Measurements from ENCODE around the gene HSPA12A.

The HSPA12A gene

GRCh38 chr10:116690356-116691322, 51.7 kb downstream of the HSPA12A start:
- DNase-seq (ENCODE audit: low read depth in 3 of 3), result no peak

- no peak for DNase-seq (ENCODE audit: low read depth in 3 of 3)
These were observed 52.6 kb downstream of the HSPA12A start for GRCh38 chr10:116689744-116690143.

DNA sequence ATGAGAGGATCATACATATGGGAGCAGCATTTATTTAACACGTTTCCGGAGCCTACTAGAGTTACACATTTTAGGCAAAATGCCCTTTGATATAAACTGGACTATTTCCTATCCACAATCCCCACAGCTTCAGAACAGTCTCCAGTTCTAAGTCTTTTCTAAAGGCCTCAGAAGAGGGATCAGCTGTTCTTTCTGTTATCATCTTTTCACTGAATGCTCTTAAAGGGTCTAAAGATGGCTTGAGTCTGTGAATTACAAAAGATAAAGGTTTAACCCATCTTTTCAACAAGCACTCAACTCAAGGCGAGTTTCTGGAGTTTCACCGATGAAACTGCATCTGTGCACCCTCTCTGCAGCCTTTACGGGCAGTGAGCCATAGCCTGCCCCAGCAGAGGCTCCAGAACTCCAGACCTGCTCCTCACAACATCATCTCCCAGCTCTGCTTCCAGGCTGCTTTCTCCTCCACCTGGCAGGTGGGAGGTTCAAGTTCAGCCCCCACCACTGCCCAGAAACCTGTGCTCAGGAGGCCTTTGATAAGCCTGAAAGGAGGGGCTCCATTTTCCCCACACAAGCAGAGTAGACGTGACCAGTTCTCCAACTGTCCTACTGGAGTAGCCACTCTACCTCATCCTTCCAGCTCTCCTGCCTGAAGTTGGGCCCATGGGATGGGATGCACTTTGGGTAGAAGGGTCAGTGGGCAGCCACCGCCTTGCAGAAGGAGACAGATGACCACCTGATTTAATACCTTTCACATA, 53.4 kb downstream of the HSPA12A start:
- DNase-seq (ENCODE audit: low read depth in 3 of 3), result no peak

- DNase-seq (ENCODE audit: low read depth in 3 of 3), result no peak
These were observed 54.1 kb downstream of the HSPA12A start for GRCh38 chr10:116688241-116688711.

GRCh38 chr10:116687633-116688032, 54.7 kb downstream of the HSPA12A start:
- DNase-seq (ENCODE audit: low read depth in 3 of 3), result no peak

DNA sequence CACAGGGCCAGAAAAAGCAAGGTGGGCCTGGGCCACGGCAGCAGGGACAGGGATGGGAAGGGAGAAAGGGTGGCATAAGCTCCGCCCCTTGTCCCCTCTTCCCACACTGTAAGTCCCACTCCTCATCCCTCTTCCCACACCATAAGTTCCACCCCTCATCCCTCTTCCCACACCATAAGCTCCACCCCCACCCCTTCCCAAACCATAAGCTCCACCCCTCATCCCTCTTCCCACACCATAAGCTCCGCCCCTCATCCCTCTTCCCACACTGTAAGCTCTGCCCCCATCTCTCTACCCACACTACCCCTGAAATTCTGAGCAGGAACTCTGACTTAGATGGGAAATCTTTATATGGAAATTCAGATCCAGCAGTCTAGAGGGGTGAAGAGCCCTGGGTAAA, 55.7 kb downstream of the HSPA12A start:
- DNase-seq (ENCODE audit: low read depth in 3 of 3), result no peak

DNA sequence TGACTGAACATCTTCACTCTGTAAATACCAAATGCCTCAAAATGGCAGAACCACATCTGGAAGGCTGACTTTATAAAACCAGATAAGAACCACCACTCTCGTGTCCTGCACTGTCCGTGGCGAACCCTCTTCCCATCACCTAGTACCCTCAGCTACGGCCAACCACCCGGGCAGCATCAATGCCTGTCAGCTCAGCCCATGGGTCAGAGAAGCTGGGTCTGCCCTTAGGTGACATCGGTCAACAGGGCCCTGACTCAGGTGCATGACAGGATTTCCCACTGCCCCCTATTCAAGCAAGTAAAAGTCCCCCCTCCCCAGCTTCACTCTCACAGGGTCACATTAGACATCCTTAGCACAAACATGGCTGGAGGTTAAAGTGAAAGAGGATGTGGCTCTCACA, 56.6 kb downstream of the HSPA12A start:
- no peak for DNase-seq (ENCODE audit: low read depth in 3 of 3)

DNA sequence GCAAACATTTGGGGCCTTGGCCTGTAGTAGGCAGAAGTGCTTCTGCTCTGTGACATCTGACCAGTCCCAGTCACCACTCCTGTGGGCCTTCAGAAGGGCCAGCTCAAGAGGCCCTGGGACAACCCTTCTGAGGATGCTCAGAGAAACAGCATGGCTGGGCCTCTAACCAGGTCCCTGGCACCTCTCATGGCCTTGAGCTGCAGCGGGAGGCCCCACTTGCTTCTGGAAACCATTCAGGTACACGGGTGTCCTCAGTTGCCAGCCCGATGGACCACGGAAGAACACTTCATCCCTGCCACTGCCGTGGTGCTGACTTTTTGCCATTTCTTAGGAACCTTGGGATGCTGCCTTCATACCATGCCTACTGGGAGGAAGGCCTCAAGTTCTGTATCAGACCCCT, 57.6 kb downstream of the HSPA12A start:
- DNase-seq (ENCODE audit: low read depth in 3 of 3), result no peak

DNA sequence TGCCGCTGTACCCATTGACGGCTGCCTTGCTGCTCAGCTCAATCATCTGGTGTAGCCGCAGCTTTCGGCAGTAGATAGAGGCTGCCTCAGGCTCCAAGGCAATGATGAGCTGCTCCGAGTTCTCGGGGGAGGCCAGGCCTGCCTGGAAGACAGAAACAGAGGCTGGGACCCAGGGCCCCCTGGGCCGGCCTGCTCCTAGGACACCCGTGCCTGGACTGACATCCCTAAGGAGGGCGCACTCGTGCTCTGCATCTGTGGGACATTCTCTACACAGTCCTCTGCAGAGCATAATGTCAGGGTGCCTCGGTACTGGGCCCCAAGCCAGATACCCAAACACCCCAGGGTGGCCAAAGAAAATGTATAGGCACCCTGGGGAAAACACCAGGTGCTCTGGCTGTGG, 58.5 kb downstream of the HSPA12A start:
- DNase-seq (ENCODE audit: low read depth in 3 of 3), result no peak

- DNase-seq (ENCODE audit: low read depth in 3 of 3), result no peak
These were observed 59.2 kb downstream of the HSPA12A start for GRCh38 chr10:116683166-116683565.

- no peak for DNase-seq (ENCODE audit: low read depth in 3 of 3)
These were observed 63.0 kb downstream of the HSPA12A start for GRCh38 chr10:116679351-116679750.

DNA sequence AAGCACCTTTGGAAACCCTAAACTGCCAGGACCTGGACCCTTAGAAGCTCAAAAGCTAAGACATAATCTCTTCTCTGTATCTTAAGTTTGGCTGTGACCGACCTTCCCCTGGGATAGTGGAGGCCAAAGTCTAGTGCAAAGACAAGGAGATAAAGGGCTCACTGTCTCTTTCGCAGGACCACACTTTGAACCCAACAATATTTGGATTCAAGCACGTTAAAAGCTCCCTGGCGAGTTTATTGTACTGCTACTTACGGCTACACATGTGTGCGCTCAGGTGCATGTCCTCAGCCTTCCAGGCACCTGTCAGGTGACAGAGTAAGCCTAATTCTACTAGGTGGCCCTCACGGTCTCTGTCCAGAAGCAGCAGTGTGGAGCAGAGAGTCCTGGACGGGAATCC, 65.7 kb downstream of the HSPA12A start:
- no peak for DNase-seq (ENCODE audit: low read depth in 3 of 3)

GRCh38 chr10:116676118-116676517, 66.2 kb downstream of the HSPA12A start:
- no peak for DNase-seq (ENCODE audit: low read depth in 3 of 3)

GRCh38 chr10:116674901-116675423, 67.4 kb downstream of the HSPA12A start:
- DNase-seq (ENCODE audit: low read depth in 3 of 3), result no peak

DNA sequence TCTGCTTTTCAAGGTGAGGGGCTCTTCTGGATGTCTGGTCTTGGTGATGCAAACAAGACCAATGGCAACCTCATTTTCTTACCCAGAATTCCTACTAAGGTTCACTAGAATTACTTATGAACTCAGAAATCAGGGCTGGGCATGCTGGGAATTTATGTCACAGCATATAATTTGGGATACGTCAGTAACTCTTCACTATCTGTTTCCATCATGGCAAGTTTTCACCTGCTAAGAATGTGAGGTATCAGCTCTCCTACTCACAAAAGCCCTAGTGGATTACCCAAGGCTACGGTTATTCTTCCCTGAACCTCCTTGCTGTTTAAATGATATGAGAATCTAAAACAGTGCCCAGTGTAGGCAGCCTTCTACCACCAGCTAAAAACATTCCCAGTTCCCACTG, 68.5 kb downstream of the HSPA12A start:
- DNase-seq (ENCODE audit: low read depth in 3 of 3), result no peak

- no peak for DNase-seq (ENCODE audit: low read depth in 3 of 3)
These were observed 69.5 kb downstream of the HSPA12A start for GRCh38 chr10:116672891-116673290.

- no peak for DNase-seq (ENCODE audit: low read depth in 3 of 3)
These were observed 71.0 kb downstream of the HSPA12A start for GRCh38 chr10:116671274-116671926.

- no peak for DNase-seq (ENCODE audit: low read depth in 3 of 3)
These were observed 71.7 kb downstream of the HSPA12A start for GRCh38 chr10:116670706-116671105.

GRCh38 chr10:116669832-116670644, 72.3 kb downstream of the HSPA12A start:
- no peak for DNase-seq (ENCODE audit: low read depth in 3 of 3)

- no peak for DNase-seq (ENCODE audit: low read depth in 3 of 3)
These were observed 73.3 kb downstream of the HSPA12A start for GRCh38 chr10:116669080-116669479.

DNA sequence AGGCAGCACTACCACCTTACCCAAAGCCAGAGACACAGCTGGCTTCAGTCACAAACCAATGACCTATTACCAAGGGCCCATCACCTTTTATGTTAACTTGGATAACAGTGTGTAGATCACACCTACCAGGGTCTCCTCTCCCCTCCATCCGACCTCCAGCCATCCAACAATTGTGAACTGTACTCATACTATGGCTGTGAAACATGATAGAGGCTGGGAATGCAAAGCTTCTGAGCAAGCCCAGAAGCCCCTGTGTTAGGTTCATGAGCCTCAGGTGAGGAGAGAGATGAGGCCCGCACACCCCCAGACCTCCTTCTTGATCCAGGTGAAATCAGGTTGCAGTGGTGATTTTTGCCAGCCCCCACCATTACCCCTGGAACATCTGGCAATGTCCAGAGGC, 73.9 kb downstream of the HSPA12A start:
- DNase-seq (ENCODE audit: low read depth in 3 of 3), result no peak
